Activated CD8-positive, alpha-beta T cell treated with anti-CD3 and anti-CD28 coated beads for 36 hours (primary cell): Measurements from ENCODE around the gene MFSD2A. TPM values are rescaled to one million over a fixed set of nuclear protein-coding genes. Genes with fewer than 3 reads are reported as not detected.

Experiments
- ATAC-seq: fragments of 200-7000 bp; cut with Tn5 transposase; one replicate; pipeline ENCODE4 v1.10.0; 2021; ENCODE audit warnings: mild to moderate bottlenecking, moderate library complexity
- CTCF ChIA-PET: fragments of 350-600 bp; sonication (Branson Sonifier 250); formaldehyde crosslinking; loops from one replicate; lab custom pipeline; 2021; ENCODE audit warnings: antibody characterized with exemption; lab: Charles Lee
- POLR2A ChIA-PET: fragments of 350-600 bp; sonication (Branson Sonifier 250); formaldehyde crosslinking; loops from one replicate; lab custom pipeline; 2021; ENCODE audit warnings: antibody characterized with exemption; lab: Charles Lee
- DNase-seq: peaks from one replicate; pipeline ENCODE4 v3.0.0-alpha.2; 2020
- H3K27ac Mint-ChIP-seq: one replicate; pipeline ENCODE4 v1.8.0; 2021; ENCODE audit warnings: mild to moderate bottlenecking, mixed read lengths
- H3K27me3 Mint-ChIP-seq: one replicate; pipeline ENCODE4 v1.8.0; 2021; ENCODE audit warnings: mixed read lengths
- H3K36me3 Mint-ChIP-seq: one replicate; pipeline ENCODE4 v1.8.0; 2021; ENCODE audit warnings: low read depth, mixed read lengths
- H3K4me1 Mint-ChIP-seq: one replicate; pipeline ENCODE4 v1.8.0; 2021; ENCODE audit warnings: low read depth, mixed read lengths
- H3K4me3 Mint-ChIP-seq: one replicate; pipeline ENCODE4 v1.8.0; 2021; ENCODE audit warnings: mild to moderate bottlenecking, moderate library complexity, mixed read lengths
- H3K9me3 Mint-ChIP-seq: one replicate; pipeline ENCODE4 v1.8.0; 2021; ENCODE audit warnings: mixed read lengths
- intact Hi-C: fragments of 100-400 bp; cut with micrococcal nuclease; formaldehyde crosslinking; loops from one replicate; pipeline ENCODE4 v1.10.0; 2022
- total RNA-seq, 2 experiments: library from RNA; stranded (reverse); gene quantifications; one replicate each; pipeline ENCODE4 v1.2.3, GENCODE V29; 2021
- TF ChIP-seq, protein P1 (sequence below): fragments of 200-600 bp; IDR thresholded peaks from one replicate; pipeline ENCODE4 v1.8.0; 2022; ENCODE audit warnings: antibody characterized with exemption, mild to moderate bottlenecking

The MFSD2A gene
- total RNA-seq, 2 experiments from 2014 or later = 15.0 to 19.3 TPM

- no peak overlapping the region for H3K4me3 Mint-ChIP-seq
- DNase-seq = no peak
- peaks cover 3% of the 10 kb centered on the region for H3K27me3 Mint-ChIP-seq
- TF ChIP-seq, protein P1, sequence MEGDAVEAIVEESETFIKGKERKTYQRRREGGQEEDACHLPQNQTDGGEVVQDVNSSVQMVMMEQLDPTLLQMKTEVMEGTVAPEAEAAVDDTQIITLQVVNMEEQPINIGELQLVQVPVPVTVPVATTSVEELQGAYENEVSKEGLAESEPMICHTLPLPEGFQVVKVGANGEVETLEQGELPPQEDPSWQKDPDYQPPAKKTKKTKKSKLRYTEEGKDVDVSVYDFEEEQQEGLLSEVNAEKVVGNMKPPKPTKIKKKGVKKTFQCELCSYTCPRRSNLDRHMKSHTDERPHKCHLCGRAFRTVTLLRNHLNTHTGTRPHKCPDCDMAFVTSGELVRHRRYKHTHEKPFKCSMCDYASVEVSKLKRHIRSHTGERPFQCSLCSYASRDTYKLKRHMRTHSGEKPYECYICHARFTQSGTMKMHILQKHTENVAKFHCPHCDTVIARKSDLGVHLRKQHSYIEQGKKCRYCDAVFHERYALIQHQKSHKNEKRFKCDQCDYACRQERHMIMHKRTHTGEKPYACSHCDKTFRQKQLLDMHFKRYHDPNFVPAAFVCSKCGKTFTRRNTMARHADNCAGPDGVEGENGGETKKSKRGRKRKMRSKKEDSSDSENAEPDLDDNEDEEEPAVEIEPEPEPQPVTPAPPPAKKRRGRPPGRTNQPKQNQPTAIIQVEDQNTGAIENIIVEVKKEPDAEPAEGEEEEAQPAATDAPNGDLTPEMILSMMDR = no peak
- ATAC-seq = no peak
- H3K27ac Mint-ChIP-seq = no peak overlapping the region
- H3K4me1 Mint-ChIP-seq = peaks cover 6% of the 10 kb centered on the region
- no peaks in the 10 kb centered on the region for H3K9me3 Mint-ChIP-seq
- CTCF ChIA-PET = no interaction called here
- POLR2A ChIA-PET = no interaction called here
- no peaks in the 10 kb centered on the region for H3K36me3 Mint-ChIP-seq
- intact Hi-C loops = no loop called here
Observed at GRCh38 chr1:39944410-39945112, 10.4 kb upstream of the MFSD2A start.

DNA sequence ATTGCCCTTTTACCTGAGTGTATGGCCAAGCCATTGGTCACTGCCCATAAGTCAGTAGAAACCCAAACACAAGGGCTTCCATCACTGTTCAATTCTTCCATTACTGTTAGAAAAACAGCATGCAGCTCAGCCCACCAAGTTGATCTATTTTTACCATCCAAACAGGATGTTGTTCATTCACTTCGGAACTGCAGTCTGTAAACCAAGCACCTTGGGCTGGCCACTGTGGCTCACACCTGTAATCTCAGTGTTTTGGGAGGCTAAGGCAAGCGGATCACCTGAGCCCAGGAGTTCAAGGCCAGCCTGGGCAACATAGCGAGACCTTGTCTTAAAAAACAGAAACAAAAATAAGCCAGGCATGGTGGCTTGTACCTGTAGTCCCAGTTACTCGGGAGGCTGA lies 8.7 kb upstream of the MFSD2A start:
- H3K4me3 Mint-ChIP-seq = no peak overlapping the region

GRCh38 chr1:39947260-39947659 lies 7.7 kb upstream of the MFSD2A start:
- CTCF ChIA-PET = interaction anchor here (1.2 to 3.0 kb wide), 2 partner anchors 27 to 28 kb away, joined by 3 to 12 read pairs; no protein-coding TSS in a partner anchor
- intact Hi-C loops = no loop called here
- POLR2A ChIA-PET = no interaction called here
- ATAC-seq (no peak), DNase-seq (no peak)
- Mint-ChIP-seq H3K9me3 (no peaks in the 10 kb centered on the region), H3K4me3 (no peak overlapping the region), H3K27me3 (peaks cover 3% of the 10 kb centered on the region), H3K4me1 (peaks cover 12% of the 10 kb centered on the region), H3K36me3 (no peaks in the 10 kb centered on the region), H3K27ac (no peak overlapping the region)
- TF ChIP-seq, protein P1 = no peak

More for the DNA sequence above, 8.7 kb upstream of the MFSD2A start:
- ATAC-seq (no peak), DNase-seq (no peak)
- POLR2A ChIA-PET = no interaction called here
- H3K27me3 Mint-ChIP-seq = peaks cover 3% of the 10 kb centered on the region
- H3K27ac Mint-ChIP-seq = no peak overlapping the region
- H3K4me1 Mint-ChIP-seq = peaks cover 12% of the 10 kb centered on the region
- intact Hi-C loops = no loop called here
- TF ChIP-seq, protein P1 = no peak
- H3K9me3 Mint-ChIP-seq = no peaks in the 10 kb centered on the region
- CTCF ChIA-PET = interaction anchor here (1.0 to 1.2 kb wide), 2 partner anchors 28 to 45 kb away, joined by 3 to 5 read pairs; partner anchors contain the start of gene MYCL
- H3K36me3 Mint-ChIP-seq = no peaks in the 10 kb centered on the region

DNA sequence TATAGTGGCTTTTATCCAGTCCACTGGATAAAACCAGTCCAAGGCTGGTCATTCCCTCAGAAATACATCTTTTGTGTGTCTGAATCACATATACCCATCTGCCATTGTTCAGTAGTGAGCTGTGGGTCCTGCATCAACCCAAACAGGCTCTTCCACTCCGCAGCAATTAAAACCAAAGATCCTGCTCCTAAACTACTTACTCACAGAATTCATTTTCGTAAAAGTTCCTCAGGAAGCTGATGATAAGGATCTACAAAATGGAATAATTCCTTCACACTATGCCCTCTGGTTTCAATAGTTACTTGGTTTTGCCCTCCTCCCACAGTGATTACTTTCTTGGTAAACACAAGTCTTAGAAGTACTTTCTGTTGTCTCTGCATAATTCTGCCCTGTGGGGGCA lies 5.1 kb upstream of the MFSD2A start:
- intact Hi-C loops = no loop called here
- H3K27me3 Mint-ChIP-seq = peaks cover 2% of the 10 kb centered on the region

More for the DNA sequence above, 5.1 kb upstream of the MFSD2A start:
- H3K27ac Mint-ChIP-seq = no peak overlapping the region
- DNase-seq = no peak
- H3K4me3 Mint-ChIP-seq = no peak overlapping the region
- no peak for ATAC-seq
- no peaks in the 10 kb centered on the region for H3K36me3 Mint-ChIP-seq
- CTCF ChIA-PET = interaction anchor here (1.4 to 3.0 kb wide), 3 partner anchors 11 to 30 kb away, joined by 4 to 12 read pairs (median 5); no protein-coding TSS in a partner anchor
- H3K9me3 Mint-ChIP-seq = no peaks in the 10 kb centered on the region
- H3K4me1 Mint-ChIP-seq = peaks cover 13% of the 10 kb centered on the region
- POLR2A ChIA-PET = no interaction called here
- TF ChIP-seq, protein P1 = no peak
